ENCODE results near the gene SHH. TPM values are rescaled to one million over a fixed set of nuclear protein-coding genes. Genes with fewer than 3 reads are reported as not detected.

The SHH gene
- total RNA-seq, 1 donor from 2014 or later: 0.58 TPM

- no peaks in the 10 kb centered on the region for H3K27me3 Mint-ChIP-seq (ENCODE audit: low read depth)
- peaks cover 25% of the 10 kb centered on the region for H3K4me1 Mint-ChIP-seq
- H3K4me3 Mint-ChIP-seq: no peak overlapping the region
- TF ChIP-seq, protein P1, sequence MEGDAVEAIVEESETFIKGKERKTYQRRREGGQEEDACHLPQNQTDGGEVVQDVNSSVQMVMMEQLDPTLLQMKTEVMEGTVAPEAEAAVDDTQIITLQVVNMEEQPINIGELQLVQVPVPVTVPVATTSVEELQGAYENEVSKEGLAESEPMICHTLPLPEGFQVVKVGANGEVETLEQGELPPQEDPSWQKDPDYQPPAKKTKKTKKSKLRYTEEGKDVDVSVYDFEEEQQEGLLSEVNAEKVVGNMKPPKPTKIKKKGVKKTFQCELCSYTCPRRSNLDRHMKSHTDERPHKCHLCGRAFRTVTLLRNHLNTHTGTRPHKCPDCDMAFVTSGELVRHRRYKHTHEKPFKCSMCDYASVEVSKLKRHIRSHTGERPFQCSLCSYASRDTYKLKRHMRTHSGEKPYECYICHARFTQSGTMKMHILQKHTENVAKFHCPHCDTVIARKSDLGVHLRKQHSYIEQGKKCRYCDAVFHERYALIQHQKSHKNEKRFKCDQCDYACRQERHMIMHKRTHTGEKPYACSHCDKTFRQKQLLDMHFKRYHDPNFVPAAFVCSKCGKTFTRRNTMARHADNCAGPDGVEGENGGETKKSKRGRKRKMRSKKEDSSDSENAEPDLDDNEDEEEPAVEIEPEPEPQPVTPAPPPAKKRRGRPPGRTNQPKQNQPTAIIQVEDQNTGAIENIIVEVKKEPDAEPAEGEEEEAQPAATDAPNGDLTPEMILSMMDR (IDR thresholded peaks at IDR 0.05; ENCODE audit: unreplicated experiment): no peak
- DNase-seq (ENCODE audit: low spot score in 2 of 2, unreplicated experiment in 2 of 2): no peak
- peaks cover 9% of the 10 kb centered on the region for H3K36me3 Mint-ChIP-seq
- H3K9me3 Mint-ChIP-seq: no peaks in the 10 kb centered on the region
- H3K27ac Mint-ChIP-seq: no peak overlapping the region
Measured at GRCh38 chr7:155751409-155751808, 60.9 kb downstream of the SHH start.

DNA sequence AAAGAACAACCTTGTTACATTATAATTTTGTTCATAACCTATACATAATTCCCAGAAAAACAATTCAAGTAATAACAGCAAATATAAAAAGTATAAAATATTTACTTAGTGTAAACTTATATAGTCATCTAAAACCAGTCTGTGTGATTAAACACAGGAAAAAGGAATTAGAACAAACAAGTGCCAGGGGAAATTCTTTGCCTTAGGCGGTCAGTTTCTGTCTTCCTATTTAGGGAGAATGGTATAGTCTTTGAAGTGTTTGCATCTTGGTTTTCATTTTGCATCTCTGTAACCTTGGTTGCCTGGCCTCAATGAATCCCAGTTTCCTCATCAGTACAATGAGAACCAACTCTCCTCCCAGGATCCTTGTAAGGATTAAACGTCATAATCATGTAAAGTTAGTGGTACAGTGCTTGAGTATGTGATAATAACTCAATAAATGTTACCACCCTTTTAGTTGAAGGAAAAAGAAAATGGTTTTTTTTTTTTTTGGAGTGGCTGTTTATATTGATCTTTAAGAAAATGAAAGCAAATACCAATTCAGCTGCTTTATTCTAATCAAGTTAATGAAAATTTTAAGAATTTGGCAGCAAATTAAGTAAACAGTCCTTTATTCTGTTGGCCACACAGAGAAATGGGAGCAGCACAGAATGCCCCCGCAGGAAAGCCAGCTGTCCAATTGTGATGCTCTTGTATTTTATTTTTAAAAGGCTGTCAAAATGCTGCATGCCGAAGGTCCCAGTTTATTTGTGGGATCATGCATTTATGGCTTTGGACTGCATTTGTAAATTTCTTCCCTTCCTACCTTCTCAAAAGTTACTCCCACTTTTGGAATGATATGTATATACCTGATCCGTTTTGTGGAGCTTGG lies 61.8 kb downstream of the SHH start:
- H3K27ac Mint-ChIP-seq: no peak overlapping the region
- no peaks in the 10 kb centered on the region for H3K9me3 Mint-ChIP-seq
- peaks cover 25% of the 10 kb centered on the region for H3K4me1 Mint-ChIP-seq
- peaks cover 10% of the 10 kb centered on the region for H3K36me3 Mint-ChIP-seq
- H3K4me3 Mint-ChIP-seq: no peak overlapping the region
- no peak for DNase-seq (ENCODE audit: low spot score in 2 of 2, unreplicated experiment in 2 of 2)
- no peaks in the 10 kb centered on the region for H3K27me3 Mint-ChIP-seq (ENCODE audit: low read depth)
- TF ChIP-seq, protein P1 (IDR thresholded peaks at IDR 0.05; ENCODE audit: unreplicated experiment): no peak

Other genes starting within 250 kb of the SHH start
- gene RBM33, start 167.8 kb downstream of the SHH start, total RNA-seq: 83.4 to 91.9 TPM (median 91.5 TPM) in 3 replicates